Measurements from ENCODE around the gene PDCD1LG2. TPM values are rescaled to one million over a fixed set of nuclear protein-coding genes. Genes with fewer than 3 reads are reported as not detected.

The PDCD1LG2 gene
- total RNA-seq, 1 experiment from 2014 or later, result not detected

DNA sequence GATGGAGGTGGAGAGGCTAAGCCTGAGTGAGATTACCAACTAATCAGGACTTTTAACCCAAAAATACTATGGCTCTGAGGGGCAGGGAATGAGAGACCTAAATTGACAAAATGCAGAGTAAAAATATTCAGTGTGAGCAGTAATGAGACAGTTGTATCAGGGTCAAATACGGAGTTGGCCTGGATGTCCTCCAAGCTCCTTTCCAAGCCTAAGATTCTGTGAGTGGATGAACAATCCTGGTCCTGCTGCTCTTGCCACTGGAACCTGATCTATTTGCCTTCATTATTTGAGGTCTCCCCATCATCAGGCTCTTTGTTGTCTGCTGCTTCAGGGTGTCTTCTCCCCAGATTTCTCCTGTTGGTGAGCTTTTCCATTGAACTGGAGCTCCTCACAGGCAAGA lies 1.1 kb downstream of the PDCD1LG2 start:
- Histone ChIP-seq H2AFZ (ENCODE audit: low read length) (no peak overlapping the region), H2BK20ac (ENCODE audit: low read depth, low read length, poor library complexity, severe bottlenecking) (no peak overlapping the region), H3K4me1 (ENCODE audit: insufficient read depth, low read length) (no peaks in the 10 kb centered on the region), H3K23ac (ENCODE audit: insufficient read length, low read depth, low read length) (no peak overlapping the region), H4K20me1 (ENCODE audit: control insufficient read depth, insufficient read depth, insufficient read length) (no peaks in the 10 kb centered on the region), H2BK12ac (ENCODE audit: insufficient read length, low read depth, low read length) (no peak overlapping the region), H2BK15ac (ENCODE audit: low read depth, low read length) (no peak overlapping the region), H3K79me1 (ENCODE audit: insufficient read depth, low read depth, low read length, poor library complexity, severe bottlenecking) (no peaks in the 10 kb centered on the region), H3K27ac (ENCODE audit: insufficient read length, low read depth, low read length) (no peak overlapping the region), H3K9me3 (ENCODE audit: control insufficient read depth, low read depth, low read length) (no peaks in the 10 kb centered on the region), H4K8ac (replicated peaks; ENCODE audit: insufficient read length, low read depth, low read length) (no peak overlapping the region), H3K18ac (ENCODE audit: insufficient read length, low read depth, low read length) (no peak overlapping the region), H2AK5ac (ENCODE audit: insufficient read length, low read length) (no peak overlapping the region), H3K4me2 (ENCODE audit: insufficient read depth, insufficient read length, low read length) (no peak overlapping the region), H3K14ac (ENCODE audit: insufficient read depth, low read length) (no peak overlapping the region), H3K27me3 (ENCODE audit: insufficient read depth, low read length) (no peaks in the 10 kb centered on the region), H2BK5ac (ENCODE audit: insufficient read length, low read length) (no peak overlapping the region), H2BK120ac (ENCODE audit: low read depth, low read length, poor library complexity, severe bottlenecking) (no peak overlapping the region), H3T11ph (ENCODE audit: low read length) (no peak overlapping the region), H3K23me2 (ENCODE audit: insufficient read length, low read depth, low read length, poor library complexity, severe bottlenecking) (no peaks in the 10 kb centered on the region), H3K9ac (ENCODE audit: extremely low read depth, insufficient read length, low read length) (no peak overlapping the region), H3K79me2 (ENCODE audit: insufficient read depth, low read length) (no peaks in the 10 kb centered on the region), H4K5ac (ENCODE audit: insufficient read length, low read depth, low read length) (no peak overlapping the region), H3K56ac (ENCODE audit: insufficient read length, low read depth, low read length) (no peak overlapping the region), H3K4ac (ENCODE audit: low read depth, low read length) (no peak overlapping the region), H4K91ac (ENCODE audit: insufficient read length, low read depth, low read length) (no peak overlapping the region)
- TF ChIP-seq, protein P1, sequence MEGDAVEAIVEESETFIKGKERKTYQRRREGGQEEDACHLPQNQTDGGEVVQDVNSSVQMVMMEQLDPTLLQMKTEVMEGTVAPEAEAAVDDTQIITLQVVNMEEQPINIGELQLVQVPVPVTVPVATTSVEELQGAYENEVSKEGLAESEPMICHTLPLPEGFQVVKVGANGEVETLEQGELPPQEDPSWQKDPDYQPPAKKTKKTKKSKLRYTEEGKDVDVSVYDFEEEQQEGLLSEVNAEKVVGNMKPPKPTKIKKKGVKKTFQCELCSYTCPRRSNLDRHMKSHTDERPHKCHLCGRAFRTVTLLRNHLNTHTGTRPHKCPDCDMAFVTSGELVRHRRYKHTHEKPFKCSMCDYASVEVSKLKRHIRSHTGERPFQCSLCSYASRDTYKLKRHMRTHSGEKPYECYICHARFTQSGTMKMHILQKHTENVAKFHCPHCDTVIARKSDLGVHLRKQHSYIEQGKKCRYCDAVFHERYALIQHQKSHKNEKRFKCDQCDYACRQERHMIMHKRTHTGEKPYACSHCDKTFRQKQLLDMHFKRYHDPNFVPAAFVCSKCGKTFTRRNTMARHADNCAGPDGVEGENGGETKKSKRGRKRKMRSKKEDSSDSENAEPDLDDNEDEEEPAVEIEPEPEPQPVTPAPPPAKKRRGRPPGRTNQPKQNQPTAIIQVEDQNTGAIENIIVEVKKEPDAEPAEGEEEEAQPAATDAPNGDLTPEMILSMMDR (conservative IDR thresholded peaks at IDR 0.05), result no peak
- Mint-ChIP-seq H3K9me3 (no peaks in the 10 kb centered on the region), H3K4me3 (no peak overlapping the region), H3K27me3 (ENCODE audit: low read depth) (no peaks in the 10 kb centered on the region; the same call in 1 of the 2 replicates), H3K36me3 (ENCODE audit: insufficient read depth in 1 of 3, low read depth in 3 of 3) (no peaks in the 10 kb centered on the region), H3K27ac (no peak overlapping the region), H3K4me1 (peaks cover 3 to 7% of the 10 kb centered on the region in 2 experiments; a peak in 2 of 4 replicates)
- no peak for DNase-seq
- WGBS (ENCODE audit: extremely low coverage, insufficient read length, low lambda C conversion rate), result no CpG with 5 or more reads among the region's 1 CpG
